Neural progenitor cell (in vitro differentiated cells): ENCODE data around the gene LGALS4. TPM values are rescaled to one million over a fixed set of nuclear protein-coding genes. Genes with fewer than 3 reads are reported as not detected.
A peak's percentile ranks its signal among the peaks of the same experiment; 100 is the strongest.
"Not testable (repeated sequence)": the region's sequence is repeated elsewhere in the genome, so short reads cannot be mapped to it uniquely, and the experiment has no call there.

ENCODE experiments used
- DNase-seq: peaks from one replicate; pipeline ENCODE4 v3.0.0-alpha.2; 2016; ENCODE audit warnings: low spot score
- H2AFZ ChIP-seq: fragments of 200-600 bp; sonication (generic); replicated peaks from 2 replicates; pipeline ENCODE4 v1.6.1; 2016; ENCODE audit warnings: antibody characterized with exemption
- H3F3A ChIP-seq: fragments of 200-600 bp; sonication (generic); 2 replicates; pipeline ENCODE4 v1.6.1; 2016; ENCODE audit warnings: antibody characterized with exemption, low read depth
- H3K27ac ChIP-seq: fragments of 200-600 bp; sonication (generic); 2 replicates; pipeline ENCODE4 v1.5.1; 2016; ENCODE audit warnings: mild to moderate bottlenecking
- H3K27me3 ChIP-seq: fragments of 200-600 bp; sonication (generic); 2 replicates; pipeline ENCODE4 v1.6.1; 2016; ENCODE audit warnings: mild to moderate bottlenecking, moderate library complexity
- H3K36me3 ChIP-seq: fragments of 200-600 bp; sonication (generic); 2 replicates; pipeline ENCODE4 v1.5.1; 2016
- H3K4me1 ChIP-seq: fragments of 200-600 bp; sonication (generic); 2 replicates; pipeline ENCODE4 v1.6.1; 2016; ENCODE audit warnings: mixed run types
- H3K4me2 ChIP-seq: fragments of 200-600 bp; sonication (generic); 2 replicates; pipeline ENCODE4 v1.6.1; 2016
- H3K4me3 ChIP-seq: fragments of 200-600 bp; sonication (generic); 2 replicates; pipeline ENCODE4 v1.5.1; 2016
- H3K79me2 ChIP-seq: fragments of 200-600 bp; sonication (generic); 2 replicates; pipeline ENCODE4 v1.6.1; 2016; ENCODE audit warnings: low read depth
- H3K9ac ChIP-seq: fragments of 200-600 bp; sonication (generic); 2 replicates; pipeline ENCODE4 v1.6.1; 2016
- H3K9me3 ChIP-seq: fragments of 200-600 bp; sonication (generic); 2 replicates; pipeline ENCODE4 v1.5.1; 2016; ENCODE audit warnings: low read depth
- H4K20me1 ChIP-seq: fragments of 200-600 bp; sonication (generic); 2 replicates; pipeline ENCODE4 v1.6.1; 2016; ENCODE audit warnings: low read depth
- H3K27ac Mint-ChIP-seq: 3 replicates; pipeline ENCODE4 v1.8.0; 2021; ENCODE audit warnings: mixed read lengths
- H3K27me3 Mint-ChIP-seq: 2 replicates; pipeline ENCODE4 v1.8.0; 2022; ENCODE audit warnings: low read depth, mild to moderate bottlenecking, inconsistent platforms, moderate library complexity, mixed read lengths; ENCODE audit not compliant: insufficient read depth
- H3K36me3 Mint-ChIP-seq: 3 replicates; pipeline ENCODE4 v1.8.0; 2021; ENCODE audit warnings: mixed read lengths
- H3K4me1 Mint-ChIP-seq: 3 replicates; pipeline ENCODE4 v1.8.0; 2021; ENCODE audit warnings: mixed read lengths
- H3K4me3 Mint-ChIP-seq: 3 replicates; pipeline ENCODE4 v1.8.0; 2021; ENCODE audit warnings: mild to moderate bottlenecking, moderate library complexity, mixed read lengths
- H3K9me3 Mint-ChIP-seq: 3 replicates; pipeline ENCODE4 v1.8.0; 2020; ENCODE audit warnings: mixed read lengths
- CTCF ChIP-seq: fragments of 200-600 bp; sonication (generic); IDR thresholded peaks from 2 replicates; pipeline ENCODE4 v1.5.1; 2017; ENCODE audit warnings: antibody characterized with exemption, mild to moderate bottlenecking
- EZH2 ChIP-seq: fragments of 200-600 bp; sonication (generic); IDR thresholded peaks from 2 replicates; pipeline ENCODE4 v1.6.1; 2017; ENCODE audit warnings: antibody characterized with exemption, mild to moderate bottlenecking, moderate library complexity
- EZH2phosphoT487 ChIP-seq: fragments of 200-600 bp; sonication (generic); IDR thresholded peaks from 2 replicates; pipeline ENCODE4 v1.6.1; 2017; ENCODE audit warnings: antibody characterized with exemption
- total RNA-seq: library from RNA; depleted of rRNA; stranded (reverse); fragments of >200 nt; gene quantifications from 2 replicates; pipeline ENCODE4 v1.2.3, GENCODE V29; 2015; ENCODE audit warnings: low replicate concordance

The LGALS4 gene
- total RNA-seq, 1 donor from 2014 or later, result not detected

GRCh38 chr19:38826856-38827551, 14.3 kb upstream of the LGALS4 start:
- Histone ChIP-seq H3K9ac (no peak overlapping the region), H3K4me1 (peaks cover 22% of the 10 kb centered on the region), H3K27ac (no peak overlapping the region), H3K36me3 (peaks cover 8% of the 10 kb centered on the region), H3K4me3 (no peak overlapping the region), H3F3A (peaks cover 19% of the 10 kb centered on the region), H3K9me3 (no peaks in the 10 kb centered on the region), H4K20me1 (peaks cover 3% of the 10 kb centered on the region), H3K79me2 (peaks cover 17% of the 10 kb centered on the region), H3K4me2 (no peak overlapping the region), H3K27me3 (no peaks in the 10 kb centered on the region), H2AFZ (no peak overlapping the region)
- Mint-ChIP-seq H3K36me3 (peaks cover 36% of the 10 kb centered on the region), H3K4me1 (peaks cover 43% of the 10 kb centered on the region), H3K27me3 (peaks cover 7% of the 10 kb centered on the region), H3K27ac (peak overlapping the region; percentile 57), H3K4me3 (no peak overlapping the region), H3K9me3 (peaks cover 6% of the 10 kb centered on the region)
- TF ChIP-seq EZH2phosphoT487, result no peak
- TF ChIP-seq CTCF, result no peak
- TF ChIP-seq EZH2, result no peak
- DNase-seq, result no peak

GRCh38 chr19:38825936-38826335, 13.2 kb upstream of the LGALS4 start:
- peaks cover 17% of the 10 kb centered on the region for H3F3A ChIP-seq
- H3K4me3 Mint-ChIP-seq, DNase-seq, H3K4me2 ChIP-seq, H3K27me3 Mint-ChIP-seq, H3K27ac ChIP-seq, H3K36me3 ChIP-seq, H3K9me3 ChIP-seq, H3K9me3 Mint-ChIP-seq, H3K27me3 ChIP-seq, H3K4me3 ChIP-seq, H4K20me1 ChIP-seq, H3K27ac Mint-ChIP-seq, H2AFZ ChIP-seq, H3K9ac ChIP-seq: not testable (repeated sequence)
- Mint-ChIP-seq H3K4me1 (peaks cover 36% of the 10 kb centered on the region), H3K36me3 (peaks cover 33% of the 10 kb centered on the region)
- H3K79me2 ChIP-seq, result peaks cover 12% of the 10 kb centered on the region
- peaks cover 17% of the 10 kb centered on the region for H3K4me1 ChIP-seq

GRCh38 chr19:38821230-38821825, 8.6 kb upstream of the LGALS4 start:
- H3K36me3 Mint-ChIP-seq, result peaks cover 25% of the 10 kb centered on the region
- not testable (repeated sequence) for H3K4me3 Mint-ChIP-seq, H3K4me2 ChIP-seq, H3K9me3 Mint-ChIP-seq, H2AFZ ChIP-seq, DNase-seq, H3K27me3 ChIP-seq, H3K79me2 ChIP-seq, H4K20me1 ChIP-seq, H3K27ac Mint-ChIP-seq, H3K9ac ChIP-seq, H3K27ac ChIP-seq, H3K4me3 ChIP-seq, H3K27me3 Mint-ChIP-seq, H3K9me3 ChIP-seq, H3K36me3 ChIP-seq
- H3K4me1 ChIP-seq, result peaks cover 16% of the 10 kb centered on the region
- peaks cover 17% of the 10 kb centered on the region for H3F3A ChIP-seq
- peaks cover 36% of the 10 kb centered on the region for H3K4me1 Mint-ChIP-seq

- Mint-ChIP-seq H3K9me3 (peaks cover 6% of the 10 kb centered on the region), H3K4me1 (peaks cover 24% of the 10 kb centered on the region), H3K4me3 (no peak overlapping the region)
Measured at GRCh38 chr19:38819231-38819920, 6.6 kb upstream of the LGALS4 start.

More at GRCh38 chr19:38819231-38819920, 6.6 kb upstream of the LGALS4 start:
- Histone ChIP-seq H2AFZ (no peak overlapping the region), H3K9ac (no peak overlapping the region), H3K27me3 (no peaks in the 10 kb centered on the region), H3K4me1 (peaks cover 7% of the 10 kb centered on the region), H4K20me1 (no peaks in the 10 kb centered on the region), H3F3A (peaks cover 8% of the 10 kb centered on the region), H3K79me2 (peaks cover 7% of the 10 kb centered on the region), H3K27ac (no peak overlapping the region), H3K4me2 (no peak overlapping the region), H3K4me3 (no peak overlapping the region), H3K9me3 (no peaks in the 10 kb centered on the region), H3K36me3 (no peaks in the 10 kb centered on the region)
- TF ChIP-seq EZH2, result no peak
- no peak for TF ChIP-seq EZH2phosphoT487
- TF ChIP-seq CTCF, result no peak
- H3K27ac Mint-ChIP-seq, result no peak overlapping the region
- H3K36me3 Mint-ChIP-seq, result peaks cover 28% of the 10 kb centered on the region
- DNase-seq, result no peak
- peaks cover 7% of the 10 kb centered on the region for H3K27me3 Mint-ChIP-seq
